GM19023 (cell line): ENCODE results near the gene TMBIM6.
"Not testable (repeated sequence)": the region's sequence is repeated elsewhere in the genome, so short reads cannot be mapped to it uniquely, and the experiment has no call there.

Source experiments
- ATAC-seq: cut with Tn5 transposase; IDR thresholded peaks from one replicate; pipeline ENCODE4 v1.9.1; 2021; ENCODE audit warnings: mild to moderate bottlenecking, moderate library complexity; ENCODE audit not compliant: unreplicated experiment

The TMBIM6 gene

GRCh38 chr12:49740930-49741881 lies at the start of gene TMBIM6:
TMBIM6 (plus strand) TSS chr12:49741557; CDS start chr12:49752494, 10,937 bp downstream.
- ATAC-seq, result peak; percentile 90

GRCh38 chr12:49692851-49693250 lies 48.5 kb upstream of the TMBIM6 start:
- ATAC-seq, result no peak

GRCh38 chr12:49693931-49694444 lies 47.4 kb upstream of the TMBIM6 start:
- ATAC-seq, result no peak

GRCh38 chr12:49696723-49697122 lies 44.6 kb upstream of the TMBIM6 start:
- ATAC-seq, result no peak

GRCh38 chr12:49697808-49698207 lies 43.5 kb upstream of the TMBIM6 start:
- no peak for ATAC-seq

GRCh38 chr12:49698619-49699545 lies 42.5 kb upstream of the TMBIM6 start:
- ATAC-seq, result peak; percentile 70

GRCh38 chr12:49702009-49702408 lies 39.3 kb upstream of the TMBIM6 start:
- no peak for ATAC-seq

- no peak for ATAC-seq
Observed at GRCh38 chr12:49702676-49703215, 38.6 kb upstream of the TMBIM6 start.

GRCh38 chr12:49703647-49704137 lies 37.7 kb upstream of the TMBIM6 start:
- ATAC-seq, result no peak

- ATAC-seq, result no peak
Observed at GRCh38 chr12:49705479-49706134, 35.8 kb upstream of the TMBIM6 start.

- peak; percentile 29 for ATAC-seq
Observed at GRCh38 chr12:49706351-49707127, 34.8 kb upstream of the TMBIM6 start.

- ATAC-seq, result peak; percentile 82
Observed at GRCh38 chr12:49707128-49707811, 34.1 kb upstream of the TMBIM6 start, which contains the start of gene FMNL3. FMNL3 (minus strand) TSS chr12:49707405; CDS start chr12:49707180, 225 bp downstream.

GRCh38 chr12:49707812-49708147 lies 33.6 kb upstream of the TMBIM6 start:
- ATAC-seq, result no peak

- ATAC-seq, result no peak
Observed at GRCh38 chr12:49708851-49709250, 32.5 kb upstream of the TMBIM6 start.

- not testable (repeated sequence) for ATAC-seq
Observed at GRCh38 chr12:49713952-49714351, 27.4 kb upstream of the TMBIM6 start.

- no peak for ATAC-seq
Observed at GRCh38 chr12:49716553-49716952, 24.8 kb upstream of the TMBIM6 start.

- ATAC-seq, result not testable (repeated sequence)
Observed at GRCh38 chr12:49717800-49718199, 23.6 kb upstream of the TMBIM6 start.

- ATAC-seq, result no peak
Observed at GRCh38 chr12:49720214-49720613, 21.1 kb upstream of the TMBIM6 start.

- ATAC-seq, result not testable (repeated sequence)
Observed at GRCh38 chr12:49721355-49721754, 20.0 kb upstream of the TMBIM6 start.
